MM.1S (cell line): ENCODE results near the gene AUP1.

Experiments used
- CTCF ChIP-seq: fragments of 300-600 bp; sonication (generic); IDR thresholded peaks from 2 replicates; pipeline ENCODE4 v1.5.1; 2016; ENCODE audit warnings: antibody characterized with exemption, low read length, mixed read lengths
- EZH2 ChIP-seq: fragments of 300-600 bp; sonication (generic); optimal IDR thresholded peaks from 2 replicates; pipeline ENCODE3; 2017; ENCODE audit warnings: low read depth, mild to moderate bottlenecking, antibody characterized with exemption, low read length, mixed read lengths
- EZH2phosphoT487 ChIP-seq: fragments of 300-600 bp; sonication (generic); IDR thresholded peaks from 2 replicates; pipeline ENCODE4 v1.6.1; 2018; ENCODE audit warnings: antibody characterized with exemption, low read length

DNA sequence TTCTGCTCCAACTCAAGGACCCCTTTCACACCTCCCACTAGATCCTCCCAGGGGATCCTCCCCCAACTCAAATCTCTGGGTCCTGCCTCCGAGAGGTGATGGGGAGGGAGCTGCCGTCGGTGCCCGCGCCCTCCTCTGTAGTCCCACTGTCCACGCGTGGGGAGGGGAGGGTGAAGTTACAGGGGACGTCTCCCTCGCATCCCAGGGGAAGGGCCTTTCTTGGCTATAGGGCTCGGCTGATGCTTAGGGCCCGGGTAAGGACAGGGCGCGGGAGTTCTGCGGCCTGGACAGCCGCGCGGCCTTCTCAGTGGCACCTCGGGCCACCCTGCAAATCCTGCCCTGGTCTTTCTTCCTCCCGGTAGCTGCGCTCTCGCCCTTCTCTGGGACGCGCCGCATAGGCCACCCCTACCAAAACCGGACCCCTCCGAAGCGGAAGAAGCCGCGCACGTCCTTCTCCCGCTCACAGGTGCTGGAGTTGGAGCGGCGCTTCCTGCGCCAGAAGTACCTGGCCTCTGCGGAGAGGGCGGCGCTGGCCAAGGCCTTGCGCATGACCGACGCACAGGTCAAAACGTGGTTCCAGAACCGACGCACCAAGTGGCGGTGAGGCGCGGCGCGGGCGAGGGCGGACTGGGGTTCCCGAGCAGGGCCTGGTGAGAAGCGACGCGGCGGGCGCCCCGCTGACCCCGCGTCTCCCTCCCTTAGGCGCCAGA lies 14.1 kb downstream of the AUP1 start:
- TF ChIP-seq CTCF (no peak), EZH2 (no peak), EZH2phosphoT487 (no peak)
